HG03520 (cell line): ENCODE results near the gene C6orf47.

Source experiments
- ATAC-seq: cut with Tn5 transposase; IDR thresholded peaks from one replicate; pipeline ENCODE4 v1.9.1; 2021; ENCODE audit warnings: mild to moderate bottlenecking, moderate library complexity; ENCODE audit not compliant: unreplicated experiment

The C6orf47 gene

GRCh38 chr6:31689249-31690110 lies 28.9 kb upstream of the C6orf47 start:
- no peak for ATAC-seq

GRCh38 chr6:31687860-31688693 lies 27.5 kb upstream of the C6orf47 start:
- no peak for ATAC-seq

GRCh38 chr6:31687321-31687720 lies 26.7 kb upstream of the C6orf47 start:
- no peak for ATAC-seq

- ATAC-seq = no peak
Measured at GRCh38 chr6:31686483-31686882, 25.9 kb upstream of the C6orf47 start.

- ATAC-seq = no peak
Measured at GRCh38 chr6:31683591-31683990, 23.0 kb upstream of the C6orf47 start.

- no peak for ATAC-seq
Measured at GRCh38 chr6:31681135-31681671, 20.6 kb upstream of the C6orf47 start.

- ATAC-seq = no peak
Measured at GRCh38 chr6:31680226-31681134, 19.9 kb upstream of the C6orf47 start, which contains the start of gene LY6G5C. LY6G5C (minus strand) TSS chr6:31681067; CDS start chr6:31680373, 694 bp downstream.

- ATAC-seq = no peak
Measured at GRCh38 chr6:31677955-31678354, 17.4 kb upstream of the C6orf47 start.

- ATAC-seq = no peak
Measured at GRCh38 chr6:31676904-31677303, 16.3 kb upstream of the C6orf47 start.

- ATAC-seq = no peak
Measured at GRCh38 chr6:31676322-31676903, 15.8 kb upstream of the C6orf47 start.

GRCh38 chr6:31669676-31670075 lies 9.1 kb upstream of the C6orf47 start, which contains the start of gene LY6G5B:
LY6G5B (plus strand) TSS chr6:31669976; CDS start chr6:31670951, 975 bp downstream.
- no peak for ATAC-seq

- ATAC-seq = no peak
Measured at GRCh38 chr6:31666337-31666965, 5.9 kb upstream of the C6orf47 start.

GRCh38 chr6:31665501-31666336 lies 5.1 kb upstream of the C6orf47 start, which contains the start of gene CSNK2B:
CSNK2B (plus strand) TSS chr6:31666080; CDS start chr6:31666832, 752 bp downstream.
- peak; percentile 72 for ATAC-seq

- ATAC-seq = peak; percentile 28
Measured at GRCh38 chr6:31664790-31665500, 4.4 kb upstream of the C6orf47 start, which contains the start of gene GPANK1. GPANK1 (minus strand) TSS chr6:31664997; CDS start chr6:31664478, 519 bp downstream.

- ATAC-seq = no peak
Measured at GRCh38 chr6:31663961-31664789, 3.6 kb upstream of the C6orf47 start.

GRCh38 chr6:31663126-31663960 lies 2.8 kb upstream of the C6orf47 start:
- ATAC-seq = no peak
